ENCODE measurements around the gene SMNDC1. TPM values are rescaled to one million over a fixed set of nuclear protein-coding genes. Genes with fewer than 3 reads are reported as not detected.
A peak's percentile ranks its signal among the peaks of the same experiment; 100 is the strongest.
"Not testable (repeated sequence)": the region's sequence is repeated elsewhere in the genome, so short reads cannot be mapped to it uniquely, and the experiment has no call there.

The SMNDC1 gene
- total and polyA plus RNA-seq, 3 donors from 2014 or later = 16.4 to 33.2 (median 20.9) TPM

- no peak overlapping the region for H3K4me3 ChIP-seq
- H3K4me1 ChIP-seq = peaks cover 35% of the 10 kb centered on the region
- intact Hi-C loops (cut with DNase I; ENCODE audit: low total_unique reads) = loop anchor here (10.0 kb wide), 1 partner anchor 49 kb away; no protein-coding TSS in a partner anchor
- no peaks in the 10 kb centered on the region for H3K27me3 ChIP-seq
- TF ChIP-seq CTCF (IDR thresholded peaks at IDR 0.05) = no peak
- TF ChIP-seq POLR2A (IDR thresholded peaks at IDR 0.05) = no peak
- no peaks in the 10 kb centered on the region for H3K9me3 ChIP-seq
- peak overlapping the region in 1 of 2 donors; percentile 68 for H3K27ac ChIP-seq
- no peaks in the 10 kb centered on the region for H3K36me3 ChIP-seq (ENCODE audit: low read depth, missing control alignments)
- no peak for DNase-seq
Measured at GRCh38 chr10:110274072-110274627, 30.6 kb downstream of the SMNDC1 start.

DNA sequence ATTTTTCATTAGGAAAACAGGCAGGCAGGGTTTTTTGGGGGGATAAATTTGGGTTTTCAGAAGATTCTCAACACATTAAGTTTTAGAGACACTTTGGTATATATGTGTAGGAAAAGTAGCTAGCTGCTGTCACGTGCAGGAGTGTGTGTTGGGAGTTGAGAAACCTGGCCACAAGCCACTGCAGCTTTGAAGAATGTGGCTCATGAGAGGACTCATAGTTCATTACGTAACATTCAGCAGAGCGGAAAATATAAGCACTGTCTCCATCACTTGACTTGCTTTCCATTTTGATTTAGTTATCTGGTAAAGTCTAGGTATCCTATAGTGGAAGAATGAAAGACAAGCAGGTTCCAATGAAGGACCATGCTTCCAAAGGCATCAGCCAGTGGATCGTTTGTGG is 31.2 kb downstream of the SMNDC1 start:
- H3K36me3 ChIP-seq (ENCODE audit: low read depth, missing control alignments) = no peaks in the 10 kb centered on the region
- H3K27me3 ChIP-seq = no peaks in the 10 kb centered on the region
- intact Hi-C loops (cut with DNase I; ENCODE audit: low total_unique reads) = loop anchor here (10.0 kb wide), 1 partner anchor 49 kb away; no protein-coding TSS in a partner anchor
- TF ChIP-seq POLR2A (IDR thresholded peaks at IDR 0.05) (no peak), CTCF (IDR thresholded peaks at IDR 0.05) (no peak)
- H3K4me3 ChIP-seq = no peak overlapping the region
- WGBS, 2 donors = 64 to 65% methylated on average over 4 of the region's 4 CpGs
- H3K4me1 ChIP-seq = peaks cover 38% of the 10 kb centered on the region
- DNase-seq = peak; percentile 62
- no peaks in the 10 kb centered on the region for H3K9me3 ChIP-seq
- H3K27ac ChIP-seq = peak overlapping the region; percentile 3 to 68

- not testable (repeated sequence) for H3K27me3 ChIP-seq; H3K4me3 ChIP-seq; H3K36me3 ChIP-seq (ENCODE audit: low read depth, missing control alignments); DNase-seq; H3K9me3 ChIP-seq
- intact Hi-C loops (cut with DNase I; ENCODE audit: low total_unique reads) = loop anchor here (10.0 kb wide), 1 partner anchor 48 kb away; no protein-coding TSS in a partner anchor
- WGBS, 2 donors = 94 to 96% methylated on average over 15 of the region's 15 CpGs
- Histone ChIP-seq H3K4me1 (peaks cover 43% of the 10 kb centered on the region), H3K27ac (peak overlapping the region; percentile 3 to 81)
Measured at GRCh38 chr10:110272995-110273394, 31.7 kb downstream of the SMNDC1 start.

DNA sequence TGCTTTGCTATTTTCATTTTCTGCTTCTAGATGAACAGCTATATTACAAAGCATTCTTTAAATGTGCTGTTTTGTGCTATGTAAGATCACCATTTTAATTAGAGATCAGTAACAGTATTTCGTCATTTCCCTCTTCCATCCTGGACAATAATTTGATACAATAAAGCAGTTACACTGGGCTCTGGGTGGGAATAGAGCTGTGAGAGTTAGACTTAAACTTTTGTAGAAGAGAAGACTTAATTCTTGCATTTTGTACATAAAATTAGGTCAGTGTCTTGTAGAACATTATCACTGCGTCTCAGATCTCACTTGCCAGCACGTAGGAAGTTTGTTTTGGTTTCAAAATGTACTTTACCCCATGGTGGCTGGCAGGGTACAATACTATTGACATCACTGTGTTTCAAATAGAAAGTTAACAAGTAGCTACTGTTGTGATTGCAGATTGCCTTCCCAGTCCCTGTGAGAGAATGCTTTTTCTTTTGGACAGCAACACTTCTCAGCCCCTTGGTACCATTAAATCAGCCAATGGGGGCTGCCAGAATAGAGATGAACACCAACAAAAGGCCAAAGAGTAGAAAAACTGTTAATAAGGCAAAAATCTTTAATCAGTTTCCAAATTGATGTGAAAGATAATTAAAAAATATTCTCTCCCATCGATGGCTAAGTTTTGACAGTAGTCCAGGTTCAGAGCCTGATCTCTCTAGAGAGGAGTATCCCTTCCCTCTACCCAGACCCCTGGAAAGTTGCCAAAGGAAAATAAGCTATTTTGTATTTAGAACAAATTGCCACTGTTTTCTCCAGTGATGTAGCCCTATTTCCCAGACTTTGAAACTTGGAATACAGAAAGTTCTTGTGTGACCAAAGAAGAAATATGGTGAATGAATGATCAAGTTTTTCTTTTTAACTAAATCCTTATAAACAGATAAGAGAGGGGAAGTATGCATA is 35.1 kb downstream of the SMNDC1 start:
- Histone ChIP-seq H3K4me3 (no peak overlapping the region), H3K36me3 (ENCODE audit: low read depth, missing control alignments) (no peaks in the 10 kb centered on the region), H3K27me3 (no peaks in the 10 kb centered on the region), H3K27ac (peak overlapping the region; percentile 81), H3K9me3 (no peaks in the 10 kb centered on the region), H3K4me1 (peaks cover 51% of the 10 kb centered on the region)
- no peak for TF ChIP-seq CTCF (IDR thresholded peaks at IDR 0.05)
- peak; percentile 64 for DNase-seq
- intact Hi-C loops (cut with DNase I; ENCODE audit: low total_unique reads) = loop anchor here (10.0 kb wide), 1 partner anchor 45 kb away; no protein-coding TSS in a partner anchor
- WGBS, 2 donors = 15 to 18% methylated on average over 4 of the region's 4 CpGs

DNA sequence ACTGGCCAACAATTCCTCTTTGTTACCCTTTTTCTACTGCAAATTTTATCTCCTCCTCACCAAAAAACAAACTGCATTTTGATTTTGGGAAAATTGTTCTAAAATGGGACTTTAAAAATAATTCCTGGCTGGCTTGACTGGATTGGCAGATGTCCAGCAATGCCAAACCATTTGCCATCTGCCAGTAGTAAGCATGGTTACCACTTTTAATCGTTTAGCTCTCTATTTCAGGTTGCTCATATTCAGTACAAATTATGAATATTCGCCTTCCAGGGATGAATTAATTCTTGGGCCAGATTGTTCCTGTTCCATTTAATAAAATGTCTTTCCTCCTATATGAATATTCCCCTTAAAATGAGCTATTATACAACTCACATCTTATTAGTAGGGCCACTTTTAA is 35.7 kb downstream of the SMNDC1 start:
- intact Hi-C loops (cut with DNase I; ENCODE audit: low total_unique reads) = no loop called here
- DNase-seq = no peak
- no peaks in the 10 kb centered on the region for H3K9me3 ChIP-seq
- peaks cover 49% of the 10 kb centered on the region for H3K4me1 ChIP-seq
- no peaks in the 10 kb centered on the region for H3K27me3 ChIP-seq
- no peaks in the 10 kb centered on the region for H3K36me3 ChIP-seq (ENCODE audit: low read depth, missing control alignments)
- H3K4me3 ChIP-seq = no peak overlapping the region
- WGBS, 2 donors = 47 to 52% methylated on average over 2 of the region's 2 CpGs
- TF ChIP-seq CTCF (IDR thresholded peaks at IDR 0.05) = no peak
- TF ChIP-seq POLR2A (IDR thresholded peaks at IDR 0.05) = no peak
- peak overlapping the region; percentile 81 for H3K27ac ChIP-seq

All from testis (tissue), 3 donors.